GM23248 (cell line): ENCODE measurements around the gene ERN2. TPM values are rescaled to one million over a fixed set of nuclear protein-coding genes. Genes with fewer than 3 reads are reported as not detected.

Experiments used
- DNase-seq: peaks from one replicate; pipeline ENCODE4 v3.0.0-alpha.2; 2015
- H2AFZ ChIP-seq: fragments of 200-600 bp; sonication (generic); 2 replicates; pipeline ENCODE4 v1.6.1; 2016; ENCODE audit warnings: antibody characterized with exemption
- H3F3A ChIP-seq: fragments of 200-600 bp; sonication (generic); 2 replicates; pipeline ENCODE4 v1.6.1; 2016; ENCODE audit warnings: mild to moderate bottlenecking, antibody characterized with exemption, mixed run types; ENCODE audit not compliant: insufficient read depth
- H3K27ac ChIP-seq: fragments of 200-600 bp; sonication (generic); 2 replicates; pipeline ENCODE4 v1.5.1; 2016; ENCODE audit warnings: mild to moderate bottlenecking
- H3K27me3 ChIP-seq: fragments of 200-600 bp; sonication (generic); replicated peaks from 2 replicates; pipeline ENCODE4 v1.6.1; 2016; ENCODE audit warnings: mild to moderate bottlenecking; ENCODE audit not compliant: insufficient read depth
- H3K36me3 ChIP-seq: fragments of 200-600 bp; sonication (generic); 2 replicates; pipeline ENCODE4 v1.6.1; 2016; ENCODE audit warnings: low read depth, mild to moderate bottlenecking
- H3K4me1 ChIP-seq: fragments of 200-600 bp; sonication (generic); 2 replicates; pipeline ENCODE4 v1.6.1; 2016; ENCODE audit warnings: mild to moderate bottlenecking; ENCODE audit not compliant: insufficient read depth
- H3K4me2 ChIP-seq: fragments of 200-600 bp; sonication (generic); one replicate; pipeline ENCODE4 v1.6.1; 2016; ENCODE audit warnings: mild to moderate bottlenecking; ENCODE audit not compliant: unreplicated experiment
- H3K4me3 ChIP-seq: fragments of 200-600 bp; sonication (generic); 2 replicates; pipeline ENCODE4 v1.5.1; 2016; ENCODE audit warnings: mild to moderate bottlenecking
- H3K79me2 ChIP-seq: fragments of 200-600 bp; sonication (generic); 2 replicates; pipeline ENCODE4 v1.6.1; 2016; ENCODE audit warnings: mild to moderate bottlenecking; ENCODE audit not compliant: insufficient read depth
- H3K9ac ChIP-seq: fragments of 200-600 bp; sonication (generic); 2 replicates; pipeline ENCODE4 v1.6.1; 2016; ENCODE audit warnings: mild to moderate bottlenecking
- H3K9me2 ChIP-seq: fragments of 200-600 bp; sonication (generic); 2 replicates; pipeline ENCODE4 v1.6.1; 2016; ENCODE audit warnings: mixed run types, mild to moderate bottlenecking, moderate library complexity; ENCODE audit not compliant: insufficient read depth
- H3K9me3 ChIP-seq: fragments of 200-600 bp; sonication (generic); one replicate; pipeline ENCODE4 v1.6.1; 2017; ENCODE audit warnings: low read depth
- H4K20me1 ChIP-seq: fragments of 200-600 bp; sonication (generic); 2 replicates; pipeline ENCODE4 v1.6.0; 2016; ENCODE audit not compliant: insufficient read depth
- EZH2 ChIP-seq: fragments of 200-600 bp; sonication (generic); IDR thresholded peaks from 2 replicates; pipeline ENCODE4 v1.6.1; 2018; ENCODE audit warnings: antibody characterized with exemption, mild to moderate bottlenecking; ENCODE audit not compliant: insufficient read depth, poor library complexity, severe bottlenecking
- EZH2phosphoT487 ChIP-seq: fragments of 200-600 bp; sonication (generic); IDR thresholded peaks from 2 replicates; pipeline ENCODE4 v1.6.1; 2018; ENCODE audit warnings: antibody characterized with exemption, moderate library complexity, mild to moderate bottlenecking, low read depth; ENCODE audit not compliant: insufficient read depth
- WGBS, 2 experiments: methylation state at CpG; one replicate each; pipeline ENCODE4 v1.1.6; 2015 to 2017; ENCODE audit warnings: low lambda C conversion rate in 2 of 2, low coverage in 1 of 2; ENCODE audit errors: missing lambda C conversion rate in 2 of 2; 5-methylcytosine and 5-hydroxymethylcytosine counted together
- in situ Hi-C: fragments of 300-500 bp; cut with MboI; formaldehyde crosslinking; loops from 2 replicates; pipeline ENCODE4 v1.15.0; 2020
- polyA plus RNA-seq: library from polyadenylated mRNA; unstranded; fragments of >200 nt; fragmentation: Nextera tagmentation; extraction: Ambion mirVana; gene quantifications from 2 replicates; pipeline ENCODE4 v1.2.1, GENCODE V29; 2016
- total RNA-seq: library from RNA; depleted of rRNA; stranded (reverse); fragments of >200 nt; shearing (Covaris generic); gene quantifications from 2 replicates; pipeline ENCODE4 v1.2.3, GENCODE V29; 2014

ERN2 gene
- total and polyA plus RNA-seq, 2 experiments from 2014 or later: not detected

DNA sequence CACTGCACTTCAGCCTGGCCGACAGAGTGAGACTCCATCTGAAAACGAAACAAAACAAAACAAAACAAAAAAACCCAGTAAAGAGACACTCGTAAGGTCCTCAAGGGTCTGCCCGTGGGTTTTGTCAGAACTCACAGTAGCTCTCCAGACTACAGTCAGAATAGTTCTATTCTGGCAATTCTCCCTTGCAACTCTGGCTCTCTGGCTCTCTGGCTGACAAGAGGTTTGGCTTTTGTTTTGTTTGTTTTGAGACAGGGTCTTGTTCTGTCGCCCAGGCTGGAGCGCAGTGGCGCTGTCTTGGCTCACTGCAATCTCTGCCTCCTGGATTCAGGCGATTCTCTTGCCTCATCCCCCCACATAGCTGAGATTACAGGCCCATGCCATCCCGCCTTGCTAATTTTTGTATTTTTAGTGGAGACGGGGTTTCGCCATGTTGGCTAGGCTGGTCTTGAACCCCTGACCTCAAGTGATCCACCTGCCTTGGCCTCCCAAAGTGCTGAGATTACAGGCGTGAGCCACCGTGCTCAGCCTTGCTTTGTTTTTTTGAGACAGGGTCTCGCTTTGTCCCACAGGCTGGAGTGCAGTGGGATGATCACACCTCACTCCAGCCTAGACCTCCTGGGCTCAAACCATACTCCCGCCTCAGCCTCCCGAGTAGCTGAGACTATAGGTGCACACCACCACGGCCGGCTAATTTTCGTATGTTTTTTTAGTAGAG lies 21.3 kb upstream of the ERN2 start:
- no peaks in the 10 kb centered on the region for H3K9me2 ChIP-seq
- no peaks in the 10 kb centered on the region for H4K20me1 ChIP-seq
- H3K4me1 ChIP-seq: no peaks in the 10 kb centered on the region
- no peaks in the 10 kb centered on the region for H3K9me3 ChIP-seq
- no peak overlapping the region for H3K9ac ChIP-seq
- H3K4me3 ChIP-seq: no peak overlapping the region
- in situ Hi-C loops: no loop called here
- no peak overlapping the region for H2AFZ ChIP-seq
- no peaks in the 10 kb centered on the region for H3K36me3 ChIP-seq
- peaks cover 4% of the 10 kb centered on the region; the same call in 1 of the 2 replicates for H3K27me3 ChIP-seq
- 57 to 62% methylated on average over 16 to 19 of the region's 19 CpGs for whole genome bisulfite sequencing, 2 experiments
- H3K79me2 ChIP-seq: no peaks in the 10 kb centered on the region
- no peak for TF ChIP-seq EZH2phosphoT487
- TF ChIP-seq EZH2: no peak
- no peak overlapping the region for H3K4me2 ChIP-seq
- DNase-seq: no peak
- H3F3A ChIP-seq: no peaks in the 10 kb centered on the region
- H3K27ac ChIP-seq: no peak overlapping the region

DNA sequence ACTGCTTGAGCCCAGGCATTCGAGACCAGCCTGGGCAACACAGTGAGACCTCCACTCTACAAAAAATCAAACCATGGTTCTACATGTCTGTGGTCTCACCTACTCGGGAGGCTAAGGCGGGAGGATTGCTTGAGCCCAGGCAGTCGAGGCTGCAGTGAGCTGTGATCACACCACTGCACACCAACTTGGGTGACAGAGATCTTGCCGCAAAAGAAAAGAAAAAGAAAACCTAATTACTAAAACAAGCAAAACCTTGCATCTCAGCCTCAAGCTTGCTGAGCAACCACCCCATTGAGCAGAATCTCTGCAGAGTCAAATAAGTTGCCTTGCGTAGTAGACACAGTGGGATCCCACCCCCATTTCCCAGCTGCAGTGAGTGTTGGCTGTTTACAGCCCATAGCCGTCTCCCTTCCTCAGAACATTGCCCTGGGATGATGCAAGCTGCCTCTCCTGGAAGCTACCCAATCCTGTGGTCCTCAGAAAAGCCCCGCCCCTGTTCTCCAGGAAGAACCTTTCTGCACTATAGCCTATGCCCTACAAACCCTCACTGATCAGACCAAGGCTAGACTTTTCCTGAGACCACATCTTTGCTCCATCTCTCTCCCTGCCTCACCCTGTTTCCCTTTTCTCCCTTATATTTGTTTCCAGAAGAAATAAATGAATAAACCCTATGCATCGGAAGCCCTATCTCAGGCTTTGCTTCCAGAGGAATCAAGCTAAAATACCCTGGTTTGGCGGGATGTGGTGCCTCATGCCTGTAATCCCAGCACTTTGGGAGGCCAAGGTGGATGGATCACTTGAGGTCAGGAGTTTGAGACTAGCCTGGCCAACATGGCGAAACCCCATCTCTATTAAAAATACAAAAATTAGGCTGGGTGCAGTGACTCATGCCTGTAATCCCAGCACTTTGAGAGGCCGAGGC lies 16.7 kb upstream of the ERN2 start:
- no peaks in the 10 kb centered on the region for H3K9me2 ChIP-seq
- in situ Hi-C loops: no loop called here
- no peaks in the 10 kb centered on the region for H3K4me1 ChIP-seq
- H3K36me3 ChIP-seq: no peaks in the 10 kb centered on the region
- 52 to 57% methylated on average over 12 of the region's 12 CpGs for WGBS, 2 experiments
- H3K9ac ChIP-seq: no peak overlapping the region
- TF ChIP-seq EZH2: no peak
- no peak for TF ChIP-seq EZH2phosphoT487
- no peak overlapping the region for H3K4me3 ChIP-seq
- H3K9me3 ChIP-seq: no peaks in the 10 kb centered on the region
- H3K4me2 ChIP-seq: no peak overlapping the region
- H4K20me1 ChIP-seq: no peaks in the 10 kb centered on the region
- no peaks in the 10 kb centered on the region for H3K79me2 ChIP-seq
- H2AFZ ChIP-seq: peak overlapping the region; percentile 66
- H3K27me3 ChIP-seq: 0 out of 2 replicates have a peak, but pooled peaks cover 4% of the 10 kb centered on the region
- H3F3A ChIP-seq: no peaks in the 10 kb centered on the region
- DNase-seq: peak; percentile 48
- no peak overlapping the region for H3K27ac ChIP-seq

DNA sequence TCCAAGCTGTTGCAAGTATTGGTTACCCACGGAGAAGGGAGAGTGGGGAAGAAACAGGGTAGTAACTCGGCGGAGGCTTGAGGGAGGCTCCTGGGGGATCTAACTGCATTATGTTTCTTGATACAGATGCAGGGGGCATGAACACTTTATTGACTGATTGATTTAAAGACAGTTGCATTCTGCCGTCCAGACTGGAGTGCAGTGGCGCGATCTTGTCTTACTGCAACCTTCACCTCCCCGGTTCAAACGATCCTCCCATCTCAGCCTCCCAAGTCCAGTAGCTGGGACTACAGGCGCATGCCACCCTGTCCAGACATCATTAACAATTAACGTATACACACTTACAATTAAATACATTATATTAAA lies 15.1 kb upstream of the ERN2 start:
- H3K4me2 ChIP-seq: no peak overlapping the region
- no peak overlapping the region for H3K4me3 ChIP-seq
- peak overlapping the region; percentile 46; the same call in 1 of the 2 replicates for H2AFZ ChIP-seq
- 59 to 60% methylated on average over 10 of the region's 10 CpGs for WGBS, 2 experiments
- no peaks in the 10 kb centered on the region for H3K9me2 ChIP-seq
- no peaks in the 10 kb centered on the region for H4K20me1 ChIP-seq
- H3K9me3 ChIP-seq: no peaks in the 10 kb centered on the region
- H3K79me2 ChIP-seq: no peaks in the 10 kb centered on the region
- no peaks in the 10 kb centered on the region for H3K4me1 ChIP-seq
- no peak for DNase-seq
- H3K9ac ChIP-seq: no peak overlapping the region
- TF ChIP-seq EZH2 (no peak), EZH2phosphoT487 (no peak)
- H3K36me3 ChIP-seq: no peaks in the 10 kb centered on the region
- in situ Hi-C loops: no loop called here
- no peaks in the 10 kb centered on the region for H3F3A ChIP-seq
- H3K27ac ChIP-seq: no peak overlapping the region
- H3K27me3 ChIP-seq: no peaks in the 10 kb centered on the region

- in situ Hi-C loops: no loop called here
- DNase-seq: no peak
- no peak overlapping the region for H2AFZ ChIP-seq
- H3K9me3 ChIP-seq: no peaks in the 10 kb centered on the region
- H3F3A ChIP-seq: no peaks in the 10 kb centered on the region
- H3K9me2 ChIP-seq: no peaks in the 10 kb centered on the region
- H3K27ac ChIP-seq: no peak overlapping the region
- no peak overlapping the region for H3K9ac ChIP-seq
- WGBS, 2 experiments: 77 to 89% methylated on average over 3 of the region's 3 CpGs
- H3K4me1 ChIP-seq: no peaks in the 10 kb centered on the region
- H3K36me3 ChIP-seq: no peaks in the 10 kb centered on the region
- no peak overlapping the region for H3K4me3 ChIP-seq
- no peak overlapping the region for H3K4me2 ChIP-seq
- H4K20me1 ChIP-seq: no peaks in the 10 kb centered on the region
- TF ChIP-seq EZH2phosphoT487 (no peak), EZH2 (no peak)
- no peaks in the 10 kb centered on the region for H3K79me2 ChIP-seq
- H3K27me3 ChIP-seq: no peaks in the 10 kb centered on the region
These were observed 13.7 kb upstream of the ERN2 start for GRCh38 chr16:23726710-23727109.
